Muscle layer of colon (tissue), 2 donors: ENCODE measurements around the gene FAM114A1.
"Not testable (repeated sequence)": the region's sequence is repeated elsewhere in the genome, so short reads cannot be mapped to it uniquely, and the experiment has no call there.

Experiments used
- H3K27ac ChIP-seq: one replicate; pipeline ENCODE4 v1.7.0; 2013; ENCODE audit warnings: low read depth, mild to moderate bottlenecking, low read length, moderate library complexity
- H3K27me3 ChIP-seq, 2 donors: one replicate each; pipeline ENCODE4 v1.7.0; 2013; ENCODE audit warnings: low read length in 2 of 2, mild to moderate bottlenecking in 2 of 2; ENCODE audit not compliant: insufficient read depth in 2 of 2, control insufficient read depth in 1 of 2
- H3K36me3 ChIP-seq: one replicate; pipeline ENCODE4 v1.7.0; 2013; ENCODE audit warnings: mild to moderate bottlenecking, low read length; ENCODE audit not compliant: insufficient read depth
- H3K4me1 ChIP-seq: one replicate; pipeline ENCODE4 v1.7.0; 2013; ENCODE audit warnings: mild to moderate bottlenecking, low read length; ENCODE audit not compliant: insufficient read depth
- H3K4me3 ChIP-seq, 2 donors: one replicate each; pipeline ENCODE4 v1.7.0; 2013; ENCODE audit warnings: low read length in 2 of 2, low read depth in 1 of 2, mild to moderate bottlenecking in 1 of 2, moderate library complexity in 1 of 2
- H3K9ac ChIP-seq: one replicate; pipeline ENCODE4 v1.7.0; 2013; ENCODE audit warnings: low read length
- H3K9me3 ChIP-seq: one replicate; pipeline ENCODE4 v1.7.0; 2013; ENCODE audit warnings: mild to moderate bottlenecking, low read length
- donor health status: abdominal sarcoma.
- donor health status: Adenocarcinoma of cecum.

FAM114A1 gene

DNA sequence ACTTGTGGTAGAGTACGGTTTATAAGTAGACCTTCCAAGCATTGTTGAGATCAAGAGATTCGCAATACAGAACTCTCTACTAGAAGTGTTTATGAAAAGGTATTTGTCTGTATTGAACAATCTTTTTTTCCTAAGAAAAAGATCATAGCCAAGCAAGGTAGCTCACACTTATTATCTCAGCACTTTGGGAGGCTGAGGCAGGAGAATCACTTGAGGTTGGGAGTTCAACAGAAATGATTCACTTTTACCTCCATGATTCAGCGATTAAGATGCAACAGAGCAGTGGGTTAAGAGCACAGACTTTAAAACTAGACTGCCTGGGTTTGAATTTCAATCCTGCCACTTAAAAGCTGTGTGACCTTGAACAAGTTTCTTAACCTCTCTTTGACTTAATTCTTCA is 90.3 kb downstream of the FAM114A1 start:
- H3K4me1 ChIP-seq = peaks cover 14% of the 10 kb centered on the region
- no peak overlapping the region for H3K4me3 ChIP-seq
- no peak overlapping the region for H3K27ac ChIP-seq
- H3K9me3 ChIP-seq = no peaks in the 10 kb centered on the region
- no peaks in the 10 kb centered on the region for H3K36me3 ChIP-seq
- H3K27me3 ChIP-seq = no peaks in the 10 kb centered on the region
- H3K9ac ChIP-seq = no peak overlapping the region

GRCh38 chr4:38958453-38959190 is 91.0 kb downstream of the FAM114A1 start:
- Histone ChIP-seq H3K9me3 (no peaks in the 10 kb centered on the region), H3K27ac (no peak overlapping the region), H3K4me3 (no peak overlapping the region), H3K9ac (no peak overlapping the region), H3K36me3 (no peaks in the 10 kb centered on the region), H3K4me1 (peaks cover 14% of the 10 kb centered on the region), H3K27me3 (no peaks in the 10 kb centered on the region)

DNA sequence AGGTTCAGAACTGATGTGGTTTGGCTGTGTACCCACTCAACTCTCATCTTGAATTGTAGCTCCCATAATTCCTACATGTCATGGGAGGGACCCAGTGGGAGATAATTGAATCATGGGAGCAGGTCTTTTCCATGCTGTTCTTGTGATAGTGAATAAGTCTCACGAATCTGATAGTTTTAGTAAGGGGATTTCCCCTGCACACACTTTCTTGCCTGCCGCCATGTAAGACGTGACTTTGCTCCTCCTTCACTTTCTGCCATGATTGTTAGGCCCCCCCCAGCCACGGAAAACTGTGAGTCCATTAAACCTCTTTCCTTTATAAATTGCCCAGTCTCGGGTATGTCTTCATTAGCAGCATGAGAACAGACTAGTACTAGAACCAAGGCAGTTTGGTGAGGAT is 91.6 kb downstream of the FAM114A1 start:
- H3K4me1 ChIP-seq = peaks cover 14% of the 10 kb centered on the region
- H3K9me3 ChIP-seq, H3K9ac ChIP-seq, H3K27me3 ChIP-seq, H3K36me3 ChIP-seq, H3K4me3 ChIP-seq, H3K27ac ChIP-seq: not testable (repeated sequence)

DNA sequence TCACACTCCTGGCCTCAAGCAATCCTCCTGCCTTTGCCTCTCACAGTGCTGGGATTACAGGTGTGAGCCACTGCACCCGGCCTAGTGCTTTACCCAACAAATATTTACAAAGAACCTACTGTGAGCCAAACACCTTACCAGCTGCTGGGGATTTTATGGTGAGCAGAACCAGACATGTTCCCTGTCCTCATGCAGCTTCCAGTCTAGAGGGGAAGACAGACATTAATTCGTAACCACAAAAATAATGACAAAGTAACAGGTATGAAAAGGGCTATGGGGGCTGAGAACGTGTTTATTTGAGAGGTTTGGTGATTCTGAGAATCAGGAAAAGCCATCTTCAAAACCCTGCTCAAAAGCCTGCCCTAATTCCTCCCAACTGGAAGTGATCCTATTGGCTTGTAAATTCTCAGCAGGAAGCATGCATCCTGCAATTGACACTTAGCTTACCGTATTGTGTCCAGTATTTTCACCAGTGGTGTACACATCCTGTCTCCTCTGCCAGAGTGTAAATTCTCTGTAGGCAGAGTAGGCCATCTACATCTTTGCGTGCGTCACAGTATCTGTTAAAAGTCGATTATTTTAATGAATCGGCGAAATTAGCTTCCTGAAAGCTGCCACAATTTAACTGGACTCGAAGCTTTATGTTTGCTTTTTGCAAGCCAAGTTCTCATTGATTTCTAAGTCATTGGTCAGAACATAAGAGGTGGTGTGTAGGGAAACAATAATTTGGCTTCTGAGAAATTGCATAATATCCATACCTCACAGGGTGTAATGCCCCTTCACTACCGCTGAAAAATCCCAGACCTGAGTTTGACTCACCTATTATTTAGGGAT is 97.6 kb downstream of the FAM114A1 start:
- H3K4me1 ChIP-seq = no peaks in the 10 kb centered on the region
- H3K36me3 ChIP-seq = no peaks in the 10 kb centered on the region
- no peaks in the 10 kb centered on the region for H3K27me3 ChIP-seq
- H3K9ac ChIP-seq = no peak overlapping the region
- H3K9me3 ChIP-seq = no peaks in the 10 kb centered on the region
- H3K4me3 ChIP-seq = no peak overlapping the region
- no peak overlapping the region for H3K27ac ChIP-seq

- H3K9me3 ChIP-seq = no peaks in the 10 kb centered on the region
- H3K9ac ChIP-seq = no peak overlapping the region
- H3K27me3 ChIP-seq = no peaks in the 10 kb centered on the region
- H3K27ac ChIP-seq = no peak overlapping the region
- H3K4me1 ChIP-seq = no peaks in the 10 kb centered on the region
- no peak overlapping the region for H3K4me3 ChIP-seq
- H3K36me3 ChIP-seq = no peaks in the 10 kb centered on the region
These were observed 98.3 kb downstream of the FAM114A1 start for GRCh38 chr4:38965866-38966265.

DNA sequence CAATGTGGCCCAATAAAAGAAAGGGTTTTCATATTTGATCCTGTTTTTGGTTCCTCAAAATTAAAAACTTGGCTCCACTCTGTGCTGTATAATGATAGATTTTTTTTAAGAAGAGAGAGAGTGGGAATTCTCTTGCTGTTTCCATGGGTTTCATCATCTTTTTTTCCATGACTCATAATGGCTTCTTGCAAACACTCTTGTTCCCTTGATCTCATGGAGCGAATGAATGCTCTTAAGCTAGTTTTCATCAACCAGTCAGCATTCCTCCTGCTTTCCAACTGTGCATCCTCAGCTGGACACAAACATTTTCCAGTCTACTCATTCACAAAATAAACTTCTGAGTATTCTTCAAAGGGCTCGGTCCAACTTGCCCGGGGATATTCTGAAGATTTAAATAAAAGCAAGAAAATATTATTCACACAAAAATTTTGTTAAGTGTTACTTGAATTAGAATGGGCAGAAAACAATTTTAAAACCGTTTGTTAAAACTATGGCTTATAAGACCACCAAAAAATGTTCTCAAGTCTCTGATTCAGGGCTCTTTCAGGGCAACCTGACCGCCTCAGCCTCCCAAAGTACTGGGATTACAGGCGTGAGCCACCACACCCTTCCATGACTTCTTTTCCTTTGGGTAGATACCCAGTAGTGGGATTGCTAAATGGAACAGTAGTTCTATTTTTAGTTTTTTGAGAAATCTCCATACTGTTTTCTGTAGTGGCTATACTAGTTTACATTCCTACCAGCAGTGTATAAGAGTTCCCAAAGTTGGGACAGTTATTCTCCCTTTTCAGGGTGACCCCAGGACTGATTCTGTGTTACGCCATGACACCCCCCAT is 99.9 kb downstream of the FAM114A1 start:
- no peaks in the 10 kb centered on the region for H3K9me3 ChIP-seq
- no peaks in the 10 kb centered on the region for H3K36me3 ChIP-seq
- H3K4me1 ChIP-seq = no peaks in the 10 kb centered on the region
- no peak overlapping the region for H3K4me3 ChIP-seq
- no peaks in the 10 kb centered on the region for H3K27me3 ChIP-seq
- H3K9ac ChIP-seq = no peak overlapping the region
- H3K27ac ChIP-seq = no peak overlapping the region

- Histone ChIP-seq H3K4me3 (no peak overlapping the region), H3K36me3 (no peaks in the 10 kb centered on the region), H3K27ac (no peak overlapping the region), H3K27me3 (no peaks in the 10 kb centered on the region), H3K4me1 (no peaks in the 10 kb centered on the region), H3K9me3 (no peaks in the 10 kb centered on the region), H3K9ac (no peak overlapping the region)
These were observed 101.1 kb downstream of the FAM114A1 start for GRCh38 chr4:38968668-38969067.

GRCh38 chr4:38976308-38976707 is 108.7 kb downstream of the FAM114A1 start:
- Histone ChIP-seq H3K27me3 (no peaks in the 10 kb centered on the region), H3K27ac (no peak overlapping the region), H3K4me3 (no peak overlapping the region), H3K36me3 (no peaks in the 10 kb centered on the region), H3K9me3 (no peaks in the 10 kb centered on the region), H3K4me1 (no peaks in the 10 kb centered on the region), H3K9ac (no peak overlapping the region)

GRCh38 chr4:38979081-38979480 is 111.5 kb downstream of the FAM114A1 start:
- H3K9me3 ChIP-seq = no peaks in the 10 kb centered on the region
- no peak overlapping the region for H3K27ac ChIP-seq
- H3K9ac ChIP-seq = no peak overlapping the region
- H3K4me3 ChIP-seq = no peak overlapping the region
- no peaks in the 10 kb centered on the region for H3K36me3 ChIP-seq
- no peaks in the 10 kb centered on the region for H3K27me3 ChIP-seq
- H3K4me1 ChIP-seq = no peaks in the 10 kb centered on the region

DNA sequence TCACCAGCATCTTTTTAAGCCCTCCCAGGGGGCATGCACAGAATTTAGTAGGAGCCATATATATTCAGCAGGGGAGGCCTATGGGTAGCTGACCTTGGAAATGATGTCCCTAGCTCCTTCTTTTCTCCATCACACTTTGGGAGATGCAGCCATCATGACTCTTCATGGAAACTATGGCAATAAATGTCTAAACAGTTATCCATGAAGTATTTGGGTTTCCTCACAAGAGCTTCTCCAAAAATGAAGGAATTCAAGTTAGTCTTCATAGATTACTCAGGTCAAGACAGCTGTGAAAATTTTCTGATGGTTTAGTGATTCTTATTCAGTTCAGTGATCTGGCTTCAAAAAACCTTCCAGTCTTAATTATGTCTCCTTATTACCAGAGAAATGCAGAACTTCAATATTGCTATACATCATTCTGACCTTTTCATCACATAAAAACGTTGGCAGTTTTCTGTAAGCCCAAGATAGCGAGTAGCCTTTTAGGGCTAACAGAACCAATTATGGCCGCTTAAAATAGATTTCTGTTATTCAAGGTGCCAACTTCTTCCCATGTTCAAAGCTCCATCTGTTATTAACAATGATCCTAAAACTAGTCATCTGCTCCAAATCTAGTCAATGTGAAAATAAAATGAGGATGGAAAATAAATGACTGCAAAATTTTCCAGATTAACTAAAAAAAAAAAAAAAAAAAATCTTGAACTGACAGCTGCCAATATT is 112.1 kb downstream of the FAM114A1 start:
- no peaks in the 10 kb centered on the region for H3K27me3 ChIP-seq

More for the DNA sequence above, 112.1 kb downstream of the FAM114A1 start:
- Histone ChIP-seq H3K4me1 (peaks cover 6% of the 10 kb centered on the region), H3K9me3 (no peaks in the 10 kb centered on the region), H3K4me3 (no peak overlapping the region), H3K36me3 (no peaks in the 10 kb centered on the region), H3K9ac (no peak overlapping the region), H3K27ac (no peak overlapping the region)
